Mononuclear cell (primary cell): Measurements from ENCODE around the gene CIT. TPM values are rescaled to one million over a fixed set of nuclear protein-coding genes. Genes with fewer than 3 reads are reported as not detected.
"Not testable (repeated sequence)": the region's sequence is repeated elsewhere in the genome, so short reads cannot be mapped to it uniquely, and the experiment has no call there.

Experiments
- H3K27me3 ChIP-seq: 2 replicates; pipeline ENCODE4 v1.6.0; 2011; ENCODE audit warnings: low read length, control low read depth; ENCODE audit not compliant: insufficient read depth
- H3K4me1 ChIP-seq: 2 replicates; pipeline ENCODE4 v1.5.1; 2011; ENCODE audit warnings: mild to moderate bottlenecking, low read length, control low read depth; ENCODE audit not compliant: insufficient read depth
- H3K4me3 ChIP-seq: 2 replicates; pipeline ENCODE4 v1.5.1; 2011; ENCODE audit warnings: mild to moderate bottlenecking, low read length, moderate library complexity
- H3K9me3 ChIP-seq: 2 replicates; pipeline ENCODE4 v1.5.1; 2011; ENCODE audit warnings: low read depth, mild to moderate bottlenecking, control low read depth, low read length
- total RNA-seq: library from RNA; depleted of rRNA; stranded (reverse); fragments of >200 nt; gene quantifications from one replicate; pipeline ENCODE4 v1.2.3, GENCODE V29; 2012

Gene CIT
- total RNA-seq, 1 donor: 0.84 TPM

- H3K27me3 ChIP-seq: not testable (repeated sequence)
These were observed 6.7 kb upstream of the CIT start for GRCh38 chr12:119883791-119884190.

GRCh38 chr12:119883237-119883636, 6.1 kb upstream of the CIT start:
- Histone ChIP-seq H3K9me3 (no peaks in the 10 kb centered on the region), H3K4me1 (no peaks in the 10 kb centered on the region), H3K4me3 (no peak overlapping the region), H3K27me3 (peaks cover 2% of the 10 kb centered on the region)

More at GRCh38 chr12:119883791-119884190, 6.7 kb upstream of the CIT start:
- H3K9me3 ChIP-seq, H3K4me1 ChIP-seq, H3K4me3 ChIP-seq: not testable (repeated sequence)

- H3K27me3 ChIP-seq: peaks cover 2% of the 10 kb centered on the region
- H3K4me3 ChIP-seq: peak overlapping the region; percentile 80
- H3K4me1 ChIP-seq: peaks cover 15% of the 10 kb centered on the region
- no peaks in the 10 kb centered on the region for H3K9me3 ChIP-seq
These were observed 474 bp upstream of the CIT start for GRCh38 chr12:119877639-119877948.

- H3K4me1 ChIP-seq: no peaks in the 10 kb centered on the region
- no peak overlapping the region for H3K4me3 ChIP-seq
- no peaks in the 10 kb centered on the region for H3K9me3 ChIP-seq
- no peaks in the 10 kb centered on the region for H3K27me3 ChIP-seq
These were observed 6.7 kb downstream of the CIT start for GRCh38 chr12:119870457-119870856.

GRCh38 chr12:119869720-119870119, 7.4 kb downstream of the CIT start:
- no peaks in the 10 kb centered on the region for H3K9me3 ChIP-seq
- H3K4me1 ChIP-seq: no peaks in the 10 kb centered on the region
- H3K4me3 ChIP-seq: no peak overlapping the region
- H3K27me3 ChIP-seq: no peaks in the 10 kb centered on the region

GRCh38 chr12:119868992-119869391, 8.1 kb downstream of the CIT start:
- Histone ChIP-seq H3K4me3 (no peak overlapping the region), H3K9me3 (no peaks in the 10 kb centered on the region), H3K27me3 (no peaks in the 10 kb centered on the region), H3K4me1 (no peaks in the 10 kb centered on the region)

- Histone ChIP-seq H3K9me3 (no peaks in the 10 kb centered on the region), H3K4me3 (no peak overlapping the region), H3K27me3 (no peaks in the 10 kb centered on the region)
These were observed 12.5 kb downstream of the CIT start for GRCh38 chr12:119864591-119864990.

GRCh38 chr12:119859241-119859640, 17.9 kb downstream of the CIT start:
- Histone ChIP-seq H3K27me3 (no peaks in the 10 kb centered on the region), H3K9me3 (no peaks in the 10 kb centered on the region), H3K4me1 (no peaks in the 10 kb centered on the region), H3K4me3 (no peak overlapping the region)

More at GRCh38 chr12:119864591-119864990, 12.5 kb downstream of the CIT start:
- no peaks in the 10 kb centered on the region for H3K4me1 ChIP-seq

- Histone ChIP-seq H3K9me3 (no peaks in the 10 kb centered on the region), H3K4me3 (no peak overlapping the region), H3K27me3 (no peaks in the 10 kb centered on the region), H3K4me1 (no peaks in the 10 kb centered on the region)
These were observed 20.0 kb downstream of the CIT start for GRCh38 chr12:119857041-119857591.

GRCh38 chr12:119850330-119850729, 26.8 kb downstream of the CIT start:
- Histone ChIP-seq H3K9me3 (no peaks in the 10 kb centered on the region), H3K27me3 (no peaks in the 10 kb centered on the region), H3K4me1 (no peaks in the 10 kb centered on the region), H3K4me3 (no peak overlapping the region)

GRCh38 chr12:119843100-119843499, 34.0 kb downstream of the CIT start:
- H3K9me3 ChIP-seq: no peaks in the 10 kb centered on the region
- no peak overlapping the region for H3K4me3 ChIP-seq
- H3K27me3 ChIP-seq: no peaks in the 10 kb centered on the region
- no peaks in the 10 kb centered on the region for H3K4me1 ChIP-seq

GRCh38 chr12:119842380-119842779, 34.7 kb downstream of the CIT start:
- H3K27me3 ChIP-seq: no peaks in the 10 kb centered on the region
- H3K4me3 ChIP-seq: no peak overlapping the region
- H3K4me1 ChIP-seq: no peaks in the 10 kb centered on the region
- H3K9me3 ChIP-seq: no peaks in the 10 kb centered on the region

- H3K4me3 ChIP-seq: no peak overlapping the region
- H3K4me1 ChIP-seq: peaks cover 3% of the 10 kb centered on the region
- H3K27me3 ChIP-seq: no peaks in the 10 kb centered on the region
- no peaks in the 10 kb centered on the region for H3K9me3 ChIP-seq
These were observed 35.5 kb downstream of the CIT start for GRCh38 chr12:119841433-119842210.

GRCh38 chr12:119840582-119840981, 36.5 kb downstream of the CIT start:
- Histone ChIP-seq H3K4me1 (peaks cover 3% of the 10 kb centered on the region), H3K27me3 (no peaks in the 10 kb centered on the region), H3K4me3 (no peak overlapping the region), H3K9me3 (no peaks in the 10 kb centered on the region)

GRCh38 chr12:119840168-119840567, 37.0 kb downstream of the CIT start:
- no peaks in the 10 kb centered on the region for H3K27me3 ChIP-seq

More at GRCh38 chr12:119840168-119840567, 37.0 kb downstream of the CIT start:
- H3K9me3 ChIP-seq: no peaks in the 10 kb centered on the region
- no peak overlapping the region for H3K4me3 ChIP-seq
- peaks cover 3% of the 10 kb centered on the region for H3K4me1 ChIP-seq
